ENCODE results near the gene ROR1.

- TF ChIP-seq CTCF (IDR thresholded peaks at IDR 0.05) (no peak), POLR2A (IDR thresholded peaks at IDR 0.05) (no peak)
These were observed 147.5 kb downstream of the ROR1 start for GRCh38 chr1:63921359-63921758.

All from testis (tissue), 2 donors.